ENCODE measurements around the gene KCTD12.

GRCh38 chr13:76890021-76890420 lies 3.8 kb upstream of the KCTD12 start:
- TF ChIP-seq CTCF (IDR thresholded peaks at IDR 0.05) (no peak), POLR2A (IDR thresholded peaks at IDR 0.05) (no peak)
